ENCODE data around the gene DEDD. TPM values are rescaled to one million over a fixed set of nuclear protein-coding genes. Genes with fewer than 3 reads are reported as not detected.

DEDD gene, protein sequence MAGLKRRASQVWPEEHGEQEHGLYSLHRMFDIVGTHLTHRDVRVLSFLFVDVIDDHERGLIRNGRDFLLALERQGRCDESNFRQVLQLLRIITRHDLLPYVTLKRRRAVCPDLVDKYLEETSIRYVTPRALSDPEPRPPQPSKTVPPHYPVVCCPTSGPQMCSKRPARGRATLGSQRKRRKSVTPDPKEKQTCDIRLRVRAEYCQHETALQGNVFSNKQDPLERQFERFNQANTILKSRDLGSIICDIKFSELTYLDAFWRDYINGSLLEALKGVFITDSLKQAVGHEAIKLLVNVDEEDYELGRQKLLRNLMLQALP
- total RNA-seq: 40.9 TPM
- 10 to 100 TPM; 39.5 to 46.4 (median 41.8) TPM for polyA plus RNA-seq

DNA sequence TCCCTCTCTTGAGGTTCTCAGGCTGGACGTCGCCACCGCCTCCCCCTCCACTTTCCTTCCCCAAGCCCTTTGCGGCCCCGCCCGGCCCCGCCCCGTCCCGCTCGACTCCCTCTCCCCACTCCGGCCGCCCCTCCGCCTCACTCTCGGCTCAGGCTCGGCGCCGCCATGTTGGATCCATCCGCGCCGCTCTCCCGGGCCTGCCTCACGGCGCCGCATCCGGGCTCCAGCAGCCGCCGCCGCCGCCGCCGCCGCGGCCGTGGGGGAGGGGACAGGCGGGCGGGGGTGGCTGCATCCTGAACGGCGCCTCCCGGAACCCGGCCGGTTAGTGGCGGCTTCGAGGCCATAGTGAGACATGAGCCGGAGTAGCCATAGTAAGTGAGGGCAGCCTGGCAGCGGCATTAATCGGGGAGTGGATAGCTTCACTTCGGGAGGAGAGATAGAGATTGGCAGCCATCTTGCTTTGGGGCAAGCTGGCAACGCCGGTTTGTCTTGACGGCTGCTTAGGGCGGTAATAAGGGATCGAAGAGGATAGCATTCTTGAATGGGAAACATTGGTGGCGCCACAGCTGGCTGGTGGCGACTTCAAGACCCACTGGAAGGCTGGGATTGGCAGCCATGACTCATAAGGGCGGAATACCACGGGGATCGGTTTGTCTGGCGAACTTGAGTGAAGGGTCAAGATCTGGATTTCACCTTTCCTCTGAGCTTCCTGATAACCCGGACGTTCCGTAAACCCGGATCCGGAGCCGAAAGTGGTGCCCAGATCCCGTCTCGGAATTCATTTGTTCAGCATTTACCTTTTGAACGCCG is at the start of gene DEDD:
Gene DEDD (minus strand): TSS at position 258 of the 810 bp plus-strand sequence. CDS start 8,205 bp downstream, outside the sequence.
- peaks cover 14% of the 10 kb centered on the region for H3K36me3 Mint-ChIP-seq
- Histone ChIP-seq H3K4me3 (ENCODE audit: low read depth, low read length) (peak within 1 kb of the TSS; percentile 98), H3K27me3 (ENCODE audit: control insufficient read depth, insufficient read depth, low read length) (no peaks in the 10 kb centered on the region), H3K27ac (ENCODE audit: insufficient read depth, low read length, poor library complexity, severe bottlenecking) (peak within 1 kb of the TSS; percentile 89), H3K4me1 (ENCODE audit: control insufficient read depth, insufficient read depth, low read length, poor library complexity, severe bottlenecking) (peaks cover 40% of the 10 kb centered on the region), H3K36me3 (ENCODE audit: control insufficient read depth, insufficient read depth, low read length) (peaks cover 18% of the 10 kb centered on the region), H3K9me3 (ENCODE audit: control insufficient read depth in 2 of 2, low read length in 2 of 2) (no peaks in the 10 kb centered on the region)
- no peaks in the 10 kb centered on the region for H3K27me3 Mint-ChIP-seq
- peaks cover 19 to 54% (median 35%) of the 10 kb centered on the region in 4 donors for H3K4me1 Mint-ChIP-seq
- peak within 1 kb of the TSS in 1 of 4 donors; percentile 80 for H3K4me3 Mint-ChIP-seq
- DNase-seq (peak; percentile 89 to 97 (median 92)), ATAC-seq (ENCODE audit: low read depth in 2 of 2) (peak; percentile 96 to 97)
- H3K9me3 Mint-ChIP-seq: peaks cover 0 to 1% (median 0%) of the 10 kb centered on the region in 7 donors
- H3K27ac Mint-ChIP-seq: peak within 1 kb of the TSS in 2 of 3 donors; percentile 89 to 95

DNA sequence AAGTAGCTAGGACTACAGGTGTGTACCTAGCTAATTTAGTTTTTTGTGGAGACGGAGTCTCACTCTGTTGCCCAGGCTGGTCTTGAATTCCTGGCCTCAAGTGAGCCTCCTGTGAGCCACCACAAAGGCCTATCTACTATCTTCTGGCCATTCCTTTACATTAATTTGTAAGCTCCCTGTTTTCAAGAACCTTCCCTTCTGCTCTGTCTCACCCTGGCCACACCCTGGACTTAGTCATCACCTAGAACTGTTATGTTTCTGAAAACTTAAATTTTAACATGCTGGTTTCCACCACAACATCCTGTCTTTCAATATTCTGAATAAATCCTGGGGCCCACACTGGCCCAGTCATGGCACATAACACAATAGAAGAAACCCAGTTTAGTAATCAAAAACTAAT is 49.7 kb upstream of the DEDD start:
- peak; percentile 19 to 94 (median 76) for DNase-seq

DNA sequence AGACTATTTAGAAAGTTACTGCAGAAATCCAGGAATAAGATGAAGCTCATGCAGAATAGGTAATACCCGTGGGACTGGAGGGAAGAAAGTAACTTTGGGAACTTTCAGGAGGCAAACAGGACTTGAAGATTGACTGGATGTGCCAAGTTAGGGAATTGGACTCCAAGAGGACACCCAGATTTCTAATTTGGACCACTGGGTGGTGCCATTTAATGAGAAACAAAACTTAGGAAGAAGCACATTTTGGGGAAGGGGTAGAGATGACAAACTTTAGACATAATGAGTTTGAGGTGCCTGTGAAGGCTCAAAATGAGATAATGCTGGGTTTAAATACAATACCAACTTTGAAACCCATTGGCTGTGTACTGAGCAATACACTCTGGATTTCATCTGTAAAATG is 48.2 kb upstream of the DEDD start:
- H3K36me3 ChIP-seq (ENCODE audit: control insufficient read depth, insufficient read depth, low read length): peaks cover 4% of the 10 kb centered on the region
- DNase-seq: peak in 1 of 3 donors; percentile 57
- ATAC-seq (ENCODE audit: low read depth in 2 of 2): no peak
- Mint-ChIP-seq H3K4me1 (peaks cover 11 to 86% (median 62%) of the 10 kb centered on the region in 4 donors), H3K36me3 (peaks cover 2% of the 10 kb centered on the region), H3K4me3 (peak overlapping the region; percentile 23 to 70 (median 54)), H3K9me3 (peaks cover 0 to 3% (median 0%) of the 10 kb centered on the region in 7 donors), H3K27ac (peak overlapping the region; percentile 85 to 99 (median 95)), H3K27me3 (peaks cover 6% of the 10 kb centered on the region)
- H3K4me1 ChIP-seq (ENCODE audit: control insufficient read depth, insufficient read depth, low read length, poor library complexity, severe bottlenecking): peaks cover 80% of the 10 kb centered on the region
- H3K27ac ChIP-seq (ENCODE audit: insufficient read depth, low read length, poor library complexity, severe bottlenecking): peak overlapping the region; percentile 80
- peak overlapping the region; percentile 32 for H3K4me3 ChIP-seq (ENCODE audit: low read depth, low read length)
- no peaks in the 10 kb centered on the region for H3K27me3 ChIP-seq (ENCODE audit: control insufficient read depth, insufficient read depth, low read length)
- H3K9me3 ChIP-seq (ENCODE audit: control insufficient read depth in 2 of 2, low read length in 2 of 2): no peaks in the 10 kb centered on the region

More for the DNA sequence above, 49.7 kb upstream of the DEDD start:
- Mint-ChIP-seq H3K36me3 (no peaks in the 10 kb centered on the region), H3K9me3 (peaks cover 0 to 1% (median 0%) of the 10 kb centered on the region in 7 donors), H3K27me3 (no peaks in the 10 kb centered on the region), H3K4me1 (peaks cover 17 to 86% (median 60%) of the 10 kb centered on the region in 4 donors), H3K27ac (peak overlapping the region; percentile 95 to 99 (median 96)), H3K4me3 (peak overlapping the region; percentile 63 to 93 (median 80))
- no peaks in the 10 kb centered on the region for H3K36me3 ChIP-seq (ENCODE audit: control insufficient read depth, insufficient read depth, low read length)
- no peaks in the 10 kb centered on the region for H3K9me3 ChIP-seq (ENCODE audit: control insufficient read depth in 2 of 2, low read length in 2 of 2)
- peak; percentile 71 to 76 for ATAC-seq (ENCODE audit: low read depth in 2 of 2)
- H3K27ac ChIP-seq (ENCODE audit: insufficient read depth, low read length, poor library complexity, severe bottlenecking): peak overlapping the region; percentile 80
- H3K4me1 ChIP-seq (ENCODE audit: control insufficient read depth, insufficient read depth, low read length, poor library complexity, severe bottlenecking): peaks cover 82% of the 10 kb centered on the region
- H3K27me3 ChIP-seq (ENCODE audit: control insufficient read depth, insufficient read depth, low read length): no peaks in the 10 kb centered on the region
- peak overlapping the region; percentile 68 for H3K4me3 ChIP-seq (ENCODE audit: low read depth, low read length)

DNA sequence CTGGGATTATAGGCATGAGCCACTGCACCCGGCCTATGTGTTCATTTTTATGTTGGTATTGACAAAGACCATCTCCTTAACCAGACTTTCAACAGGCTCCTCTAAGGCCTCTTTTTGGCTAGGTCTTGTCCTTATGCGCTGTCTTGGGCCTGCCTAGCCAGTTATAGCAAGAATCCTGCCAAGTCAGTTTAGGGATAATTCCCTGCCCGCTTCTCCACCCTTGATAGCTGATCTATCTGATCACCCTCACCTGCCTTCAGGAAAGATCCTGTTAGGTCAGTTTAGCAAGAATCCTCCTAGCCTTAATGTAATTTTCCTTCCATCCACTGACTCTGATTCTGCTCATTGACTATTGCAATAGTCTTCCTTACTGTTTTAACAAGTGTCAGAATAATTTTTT is 47.2 kb upstream of the DEDD start:
- Mint-ChIP-seq H3K27me3 (peaks cover 6% of the 10 kb centered on the region), H3K27ac (peak overlapping the region in 2 of 3 donors; percentile 78 to 91), H3K4me1 (peaks cover 6 to 87% (median 64%) of the 10 kb centered on the region in 4 donors), H3K36me3 (peaks cover 8% of the 10 kb centered on the region), H3K9me3 (peaks cover 0 to 3% (median 0%) of the 10 kb centered on the region in 7 donors), H3K4me3 (peak overlapping the region; percentile 22 to 68 (median 52))
- H3K27ac ChIP-seq (ENCODE audit: insufficient read depth, low read length, poor library complexity, severe bottlenecking): no peak overlapping the region
- no peak for ATAC-seq (ENCODE audit: low read depth in 2 of 2)
- no peak for DNase-seq
- H3K9me3 ChIP-seq (ENCODE audit: control insufficient read depth in 2 of 2, low read length in 2 of 2): no peaks in the 10 kb centered on the region
- peaks cover 13% of the 10 kb centered on the region for H3K36me3 ChIP-seq (ENCODE audit: control insufficient read depth, insufficient read depth, low read length)
- no peaks in the 10 kb centered on the region for H3K27me3 ChIP-seq (ENCODE audit: control insufficient read depth, insufficient read depth, low read length)
- no peak overlapping the region for H3K4me3 ChIP-seq (ENCODE audit: low read depth, low read length)
- H3K4me1 ChIP-seq (ENCODE audit: control insufficient read depth, insufficient read depth, low read length, poor library complexity, severe bottlenecking): peaks cover 83% of the 10 kb centered on the region

DNA sequence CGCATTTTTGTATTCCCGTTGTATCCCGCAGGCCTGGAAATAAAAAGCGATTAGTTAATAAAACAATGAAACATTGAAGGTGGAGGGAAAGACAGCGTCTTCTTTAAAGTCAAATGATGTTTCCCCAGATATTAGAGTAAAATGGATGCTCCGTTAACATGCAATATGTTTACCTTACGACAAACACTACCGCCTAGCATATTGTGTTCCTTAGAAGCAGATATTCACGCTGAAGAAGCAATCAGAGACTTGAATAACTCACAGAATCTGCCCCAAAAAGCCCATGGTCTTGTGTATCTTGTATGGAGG is 45.4 kb upstream of the DEDD start:
- H3K27me3 ChIP-seq (ENCODE audit: control insufficient read depth, insufficient read depth, low read length): no peaks in the 10 kb centered on the region
- peak overlapping the region; percentile 82 for H3K27ac ChIP-seq (ENCODE audit: insufficient read depth, low read length, poor library complexity, severe bottlenecking)
- ATAC-seq (ENCODE audit: low read depth in 2 of 2) (no peak), DNase-seq (no peak)
- H3K4me3 Mint-ChIP-seq: peak overlapping the region; percentile 97 to 100 (median 99)
- H3K4me1 ChIP-seq (ENCODE audit: control insufficient read depth, insufficient read depth, low read length, poor library complexity, severe bottlenecking): peaks cover 72% of the 10 kb centered on the region
- peak overlapping the region; percentile 79 for H3K4me3 ChIP-seq (ENCODE audit: low read depth, low read length)
- peaks cover 6 to 88% (median 61%) of the 10 kb centered on the region in 4 donors for H3K4me1 Mint-ChIP-seq
- peaks cover 0 to 3% (median 0%) of the 10 kb centered on the region in 7 donors for H3K9me3 Mint-ChIP-seq
- H3K36me3 ChIP-seq (ENCODE audit: control insufficient read depth, insufficient read depth, low read length): peaks cover 29% of the 10 kb centered on the region
- H3K9me3 ChIP-seq (ENCODE audit: control insufficient read depth in 2 of 2, low read length in 2 of 2): no peaks in the 10 kb centered on the region
- H3K27ac Mint-ChIP-seq: peak overlapping the region; percentile 94 to 100 (median 99)
- H3K27me3 Mint-ChIP-seq: peaks cover 6% of the 10 kb centered on the region
- H3K36me3 Mint-ChIP-seq: peaks cover 23% of the 10 kb centered on the region

DNA sequence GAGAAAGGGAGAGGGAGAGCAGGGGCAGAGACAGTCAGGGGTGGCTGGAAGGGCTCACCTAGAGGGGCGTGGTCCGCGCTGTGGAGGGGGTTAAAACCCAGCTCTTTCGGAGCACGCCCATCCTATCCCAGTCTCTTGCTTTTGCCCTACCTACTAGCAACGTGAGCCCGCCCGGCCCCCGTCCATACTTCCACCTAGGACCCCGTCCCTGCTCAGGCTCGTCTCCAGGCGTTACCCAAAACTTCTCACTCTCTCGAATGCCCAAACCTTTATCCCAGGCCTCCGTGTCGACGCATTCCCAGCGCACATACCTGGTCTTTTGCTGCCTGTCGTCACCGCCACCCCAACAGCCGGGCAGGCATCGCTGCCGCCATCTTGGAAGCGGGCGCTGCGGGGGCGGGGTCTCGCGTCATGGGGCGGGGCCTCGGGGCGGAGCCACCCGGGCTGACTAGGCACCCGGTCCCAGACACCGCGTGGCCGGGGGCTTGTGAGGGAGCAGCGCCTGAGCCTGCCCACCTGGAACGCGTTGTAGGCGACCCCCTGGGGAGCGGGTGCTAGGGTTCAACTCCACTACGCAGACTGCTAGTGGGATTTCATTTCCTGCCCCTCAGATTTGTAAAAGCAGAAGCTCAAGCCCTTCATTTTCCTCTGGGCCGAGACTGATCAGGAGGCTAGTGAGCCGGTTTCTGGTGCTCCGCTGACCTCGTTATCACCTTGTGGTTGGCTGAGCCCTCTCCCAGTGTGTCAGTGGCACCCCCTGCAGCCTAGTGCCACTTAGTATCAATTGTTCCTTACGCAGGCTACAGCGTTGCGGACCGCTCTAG is 44.9 kb upstream of the DEDD start, which contains the start of gene B4GALT3:
Gene B4GALT3 (minus strand): TSS at position 396 of the 824 bp plus-strand sequence. CDS start 1,447 bp downstream, outside the sequence.
- Histone ChIP-seq H3K9me3 (ENCODE audit: control insufficient read depth in 2 of 2, low read length in 2 of 2) (no peaks in the 10 kb centered on the region), H3K4me1 (ENCODE audit: control insufficient read depth, insufficient read depth, low read length, poor library complexity, severe bottlenecking) (peaks cover 67% of the 10 kb centered on the region), H3K27me3 (ENCODE audit: control insufficient read depth, insufficient read depth, low read length) (no peaks in the 10 kb centered on the region), H3K27ac (ENCODE audit: insufficient read depth, low read length, poor library complexity, severe bottlenecking) (peak within 1 kb of the TSS; percentile 82), H3K36me3 (ENCODE audit: control insufficient read depth, insufficient read depth, low read length) (peaks cover 35% of the 10 kb centered on the region), H3K4me3 (ENCODE audit: low read depth, low read length) (peak within 1 kb of the TSS; percentile 90)
- peak; percentile 84 to 88 for ATAC-seq (ENCODE audit: low read depth in 2 of 2)
- DNase-seq: peak; percentile 89 to 92 (median 90)
- Mint-ChIP-seq H3K27ac (peak within 1 kb of the TSS; percentile 94 to 100 (median 99)), H3K4me3 (peak within 1 kb of the TSS; percentile 97 to 100 (median 99)), H3K27me3 (peaks cover 6% of the 10 kb centered on the region), H3K9me3 (peaks cover 0 to 3% (median 0%) of the 10 kb centered on the region in 7 donors), H3K4me1 (peaks cover 4 to 86% (median 59%) of the 10 kb centered on the region in 4 donors), H3K36me3 (peaks cover 29% of the 10 kb centered on the region)
